ENCODE measurements around the gene DNAJC30.

- TF ChIP-seq, protein P1, sequence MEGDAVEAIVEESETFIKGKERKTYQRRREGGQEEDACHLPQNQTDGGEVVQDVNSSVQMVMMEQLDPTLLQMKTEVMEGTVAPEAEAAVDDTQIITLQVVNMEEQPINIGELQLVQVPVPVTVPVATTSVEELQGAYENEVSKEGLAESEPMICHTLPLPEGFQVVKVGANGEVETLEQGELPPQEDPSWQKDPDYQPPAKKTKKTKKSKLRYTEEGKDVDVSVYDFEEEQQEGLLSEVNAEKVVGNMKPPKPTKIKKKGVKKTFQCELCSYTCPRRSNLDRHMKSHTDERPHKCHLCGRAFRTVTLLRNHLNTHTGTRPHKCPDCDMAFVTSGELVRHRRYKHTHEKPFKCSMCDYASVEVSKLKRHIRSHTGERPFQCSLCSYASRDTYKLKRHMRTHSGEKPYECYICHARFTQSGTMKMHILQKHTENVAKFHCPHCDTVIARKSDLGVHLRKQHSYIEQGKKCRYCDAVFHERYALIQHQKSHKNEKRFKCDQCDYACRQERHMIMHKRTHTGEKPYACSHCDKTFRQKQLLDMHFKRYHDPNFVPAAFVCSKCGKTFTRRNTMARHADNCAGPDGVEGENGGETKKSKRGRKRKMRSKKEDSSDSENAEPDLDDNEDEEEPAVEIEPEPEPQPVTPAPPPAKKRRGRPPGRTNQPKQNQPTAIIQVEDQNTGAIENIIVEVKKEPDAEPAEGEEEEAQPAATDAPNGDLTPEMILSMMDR (IDR thresholded peaks at IDR 0.05; ENCODE audit: poor library complexity, severe bottlenecking), result no peak
- TF ChIP-seq REST (IDR thresholded peaks at IDR 0.05; ENCODE audit: borderline replicate concordance) (no peak), EZH2 (IDR thresholded peaks at IDR 0.05; ENCODE audit: borderline replicate concordance, insufficient read depth, low read length, poor library complexity, severe bottlenecking) (no peak)
These were observed 16.8 kb upstream of the DNAJC30 start for GRCh38 chr7:73700069-73700423.
